NCI-H526 treated with DMSO at 0.1 percent for 48 hours (cell line): ENCODE results near the gene NFIA.

Source experiments
- DNase-seq: peaks from one replicate; lab custom pipeline; 2025; lab: John Stamatoyannopoulos, UW

Gene NFIA

DNA sequence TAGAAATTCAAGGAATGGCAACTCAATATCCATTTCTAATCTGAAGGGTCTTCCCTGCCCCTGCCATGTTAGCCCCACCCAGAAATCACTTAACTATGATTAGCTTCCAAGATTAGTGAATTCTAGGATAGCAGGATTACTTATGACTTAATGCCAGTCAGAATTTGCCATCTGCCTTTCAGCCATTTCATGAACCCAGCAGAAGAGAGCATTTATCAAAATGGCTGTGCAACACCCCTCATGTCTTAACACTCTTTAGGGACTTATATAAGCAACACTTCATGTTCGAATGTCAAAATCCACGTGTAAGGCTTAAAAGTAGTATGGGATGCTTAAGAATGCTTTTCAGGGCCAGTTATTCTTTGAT, 288.5 kb downstream of the NFIA start:
- no peak for DNase-seq

GRCh38 chr1:61372944-61373343, 290.6 kb downstream of the NFIA start:
- no peak for DNase-seq

DNA sequence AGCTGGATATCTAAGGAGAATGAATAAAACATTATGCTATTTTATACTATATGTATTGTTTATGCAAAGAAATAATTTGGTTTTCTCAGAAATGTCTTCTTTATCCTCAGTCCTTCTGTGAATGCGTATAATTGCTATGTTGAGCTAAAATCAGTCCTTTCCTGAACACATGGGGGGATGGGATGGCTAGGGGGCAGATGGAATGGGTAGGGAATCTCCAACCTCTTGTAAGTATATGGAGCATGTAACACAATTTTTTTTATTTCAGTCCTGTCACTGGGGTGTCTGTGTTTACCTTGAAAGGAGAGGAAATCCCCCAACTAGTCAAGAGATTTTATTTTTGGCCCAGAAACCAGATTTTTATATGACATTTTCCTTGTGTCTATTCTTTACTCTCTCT, 291.8 kb downstream of the NFIA start:
- DNase-seq, result no peak

- DNase-seq, result no peak
These were observed 292.9 kb downstream of the NFIA start for GRCh38 chr1:61375082-61375880.

DNA sequence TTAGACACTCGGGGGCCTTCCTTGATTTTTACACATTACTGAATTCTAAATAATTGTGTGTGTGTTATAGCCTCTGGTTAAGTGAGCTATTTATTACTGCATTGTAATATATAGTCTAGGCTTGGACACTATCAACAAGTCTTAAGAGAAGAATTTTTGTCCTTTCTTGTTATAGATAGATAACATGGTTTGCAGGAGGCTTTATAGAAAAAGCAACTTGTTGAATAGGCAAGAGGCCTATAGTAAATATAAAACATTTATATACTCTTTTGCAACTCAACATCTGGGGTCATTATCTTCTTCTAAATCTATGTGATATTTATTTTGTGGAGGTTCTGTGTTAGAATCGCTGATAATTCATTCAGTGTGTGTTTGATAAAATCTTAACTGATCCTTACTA, 293.8 kb downstream of the NFIA start:
- DNase-seq, result no peak

GRCh38 chr1:61377242-61377958, 295.0 kb downstream of the NFIA start:
- DNase-seq, result no peak

DNA sequence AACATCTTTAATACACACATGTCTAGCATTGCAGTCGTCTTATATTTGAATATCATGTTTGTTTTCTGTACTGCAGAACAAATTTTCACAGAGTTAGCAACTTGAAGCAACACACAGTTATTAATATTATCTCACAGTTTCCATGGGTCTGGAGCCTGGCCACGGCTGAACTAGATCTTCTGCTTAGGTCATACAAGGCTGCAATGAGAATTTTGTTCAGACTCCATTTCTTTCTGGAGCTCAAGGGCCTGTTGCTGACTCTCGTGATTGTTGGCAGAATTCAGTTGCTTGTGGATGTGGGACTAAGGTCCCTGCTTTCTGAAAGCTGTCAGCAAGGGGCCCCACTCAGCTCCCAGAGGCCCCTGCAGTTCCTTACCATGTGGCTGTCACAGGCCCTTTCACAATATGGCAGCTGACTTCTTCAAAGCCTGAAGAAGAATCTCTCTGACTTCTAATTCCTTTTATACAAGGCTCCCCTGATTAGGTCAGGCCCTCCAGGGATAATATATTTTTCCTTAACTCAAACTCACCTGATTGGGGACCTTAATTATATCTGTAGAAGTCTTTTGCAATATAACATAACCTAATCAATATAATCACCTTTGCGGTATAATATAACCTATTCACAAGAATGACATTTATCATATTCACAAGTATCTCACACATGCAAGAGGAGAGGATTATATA, 296.3 kb downstream of the NFIA start:
- no peak for DNase-seq

DNA sequence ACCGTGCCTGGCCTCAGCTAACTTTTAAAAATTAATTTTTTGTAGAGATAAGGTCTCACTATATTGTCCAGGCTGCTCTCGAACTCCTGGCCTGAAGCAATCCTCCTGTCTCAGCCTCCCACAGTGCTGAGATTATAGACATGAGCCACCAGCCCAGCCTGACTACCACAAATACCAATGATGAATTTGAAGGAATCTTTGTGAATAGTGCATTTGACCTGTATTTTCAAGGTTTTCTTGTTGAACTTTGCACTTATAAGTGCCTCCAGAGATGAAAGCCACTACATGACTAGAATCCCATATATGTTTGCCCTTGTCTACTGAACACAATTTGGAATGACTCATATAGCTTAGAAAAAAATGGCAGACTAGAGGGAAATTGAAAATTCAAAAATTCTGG, 297.3 kb downstream of the NFIA start:
- no peak for DNase-seq

DNA sequence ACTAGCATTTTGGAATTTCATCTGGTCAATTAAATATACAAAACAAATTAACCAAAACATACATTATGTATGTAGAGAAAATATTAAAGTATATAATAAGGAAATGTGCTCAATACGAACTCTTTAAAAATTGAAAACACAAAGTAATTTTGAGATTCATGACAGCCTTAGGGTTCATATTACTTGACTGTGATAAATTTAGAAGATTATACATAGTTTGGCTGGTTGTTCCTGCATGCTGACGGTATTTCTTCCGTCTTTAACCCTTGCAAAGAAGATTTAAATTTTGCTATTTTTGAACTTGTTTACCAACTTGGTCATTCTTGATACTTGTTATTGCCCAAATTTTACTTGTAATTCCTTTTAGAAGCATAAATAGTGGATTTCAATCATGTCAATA, 298.2 kb downstream of the NFIA start:
- no peak for DNase-seq

- no peak for DNase-seq
These were observed 304.0 kb downstream of the NFIA start for GRCh38 chr1:61386323-61386722.

DNA sequence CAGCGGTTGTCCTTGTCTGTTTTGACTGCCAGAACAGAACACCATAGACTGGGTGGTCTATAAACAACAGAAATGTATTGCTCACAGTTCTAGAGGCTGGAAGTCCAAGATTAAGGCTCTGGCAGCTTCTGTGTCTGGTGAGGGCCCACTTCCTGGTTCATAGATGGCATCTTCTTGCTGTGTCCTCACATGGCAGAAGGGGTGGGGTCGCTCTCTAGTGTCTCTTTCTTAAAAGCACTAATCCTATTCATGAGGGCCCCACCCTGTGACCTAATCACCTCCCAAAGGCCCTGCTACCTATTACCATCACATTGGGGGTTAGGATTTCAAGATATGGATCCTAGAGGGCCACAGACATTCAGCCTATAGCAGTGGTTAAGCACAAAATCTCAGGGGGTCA, 304.4 kb downstream of the NFIA start:
- no peak for DNase-seq

DNA sequence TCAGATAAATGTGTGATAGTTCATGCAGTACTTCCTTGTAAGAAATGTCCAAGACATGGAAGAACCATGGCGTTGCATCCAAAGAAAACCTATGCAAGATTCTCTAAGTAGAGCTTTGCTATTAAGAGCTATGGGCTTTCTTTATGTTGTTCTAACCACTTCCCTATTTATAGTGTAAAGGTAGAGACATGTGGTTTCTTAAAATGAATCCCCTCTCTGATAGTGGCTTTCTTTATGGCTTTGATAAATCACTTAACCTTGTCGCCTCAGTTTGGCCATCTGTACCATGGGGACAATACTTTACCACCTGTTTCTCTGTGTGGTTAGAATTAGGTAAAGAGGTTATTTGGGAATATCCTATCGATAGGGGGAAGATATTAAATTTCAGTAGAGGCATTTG, 305.5 kb downstream of the NFIA start:
- no peak for DNase-seq

GRCh38 chr1:61388566-61388965, 306.2 kb downstream of the NFIA start:
- DNase-seq, result no peak

GRCh38 chr1:61389194-61389925, 307.0 kb downstream of the NFIA start:
- DNase-seq, result no peak

GRCh38 chr1:61389926-61390845, 307.8 kb downstream of the NFIA start:
- no peak for DNase-seq

GRCh38 chr1:61391730-61392129, 309.4 kb downstream of the NFIA start:
- no peak for DNase-seq

DNA sequence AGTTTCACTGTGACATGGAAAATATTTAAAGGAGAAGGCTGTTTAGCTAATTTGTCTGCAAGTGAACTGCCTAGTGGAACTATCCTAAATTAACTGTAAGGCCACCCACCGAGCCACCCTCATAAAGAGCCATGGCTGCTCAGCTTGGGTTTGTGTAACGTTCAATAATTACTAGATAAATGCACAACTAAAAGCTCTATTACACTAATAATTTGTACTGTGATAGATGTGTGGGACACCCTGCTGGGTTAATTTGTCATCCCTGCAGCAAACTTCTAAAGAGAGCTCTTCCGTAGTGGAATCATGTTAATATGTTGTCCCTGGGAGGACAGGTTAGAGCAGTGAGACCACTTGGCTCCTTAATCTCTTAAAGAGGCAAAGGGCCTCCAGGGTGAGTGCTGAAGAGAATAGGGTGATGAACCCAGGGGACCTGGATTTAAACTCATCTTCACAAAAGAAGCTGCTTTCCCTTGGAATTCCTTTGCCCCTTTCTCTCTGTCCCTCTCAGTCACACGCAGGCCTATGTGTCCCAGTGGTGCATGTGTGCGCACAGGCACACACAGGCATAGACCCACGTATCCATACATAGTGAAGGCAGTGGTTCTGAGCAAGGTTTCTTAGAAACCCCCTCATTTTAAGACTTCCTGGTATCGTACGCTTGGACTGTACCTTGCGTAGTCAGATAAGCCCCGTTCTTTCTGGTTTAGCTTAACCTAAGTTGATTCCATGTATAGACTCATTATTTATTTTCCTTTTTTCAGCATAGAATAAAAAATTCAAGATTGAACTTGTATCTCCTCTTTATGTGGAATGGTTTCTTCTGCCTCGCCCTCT, 310.3 kb downstream of the NFIA start:
- DNase-seq, result no peak

DNA sequence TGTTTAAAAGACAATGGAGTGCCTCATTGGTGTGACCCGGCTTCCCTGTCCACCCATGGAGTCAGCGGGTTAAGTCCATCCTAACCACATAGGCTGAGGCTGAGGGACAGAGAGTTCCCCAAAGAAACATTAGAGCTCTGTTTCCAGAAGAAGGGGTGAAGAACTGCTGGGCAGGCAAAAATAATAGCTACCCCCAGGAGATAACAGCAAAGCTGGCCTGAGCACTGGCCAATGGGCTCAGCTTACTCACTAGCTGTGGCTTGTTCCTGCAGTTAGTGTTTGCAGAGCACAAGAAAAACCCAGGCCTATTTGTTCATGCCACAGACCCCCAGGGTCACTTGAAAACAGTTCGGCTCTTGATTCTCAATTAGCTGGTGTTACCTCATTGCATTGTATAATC, 311.2 kb downstream of the NFIA start:
- DNase-seq, result no peak

DNA sequence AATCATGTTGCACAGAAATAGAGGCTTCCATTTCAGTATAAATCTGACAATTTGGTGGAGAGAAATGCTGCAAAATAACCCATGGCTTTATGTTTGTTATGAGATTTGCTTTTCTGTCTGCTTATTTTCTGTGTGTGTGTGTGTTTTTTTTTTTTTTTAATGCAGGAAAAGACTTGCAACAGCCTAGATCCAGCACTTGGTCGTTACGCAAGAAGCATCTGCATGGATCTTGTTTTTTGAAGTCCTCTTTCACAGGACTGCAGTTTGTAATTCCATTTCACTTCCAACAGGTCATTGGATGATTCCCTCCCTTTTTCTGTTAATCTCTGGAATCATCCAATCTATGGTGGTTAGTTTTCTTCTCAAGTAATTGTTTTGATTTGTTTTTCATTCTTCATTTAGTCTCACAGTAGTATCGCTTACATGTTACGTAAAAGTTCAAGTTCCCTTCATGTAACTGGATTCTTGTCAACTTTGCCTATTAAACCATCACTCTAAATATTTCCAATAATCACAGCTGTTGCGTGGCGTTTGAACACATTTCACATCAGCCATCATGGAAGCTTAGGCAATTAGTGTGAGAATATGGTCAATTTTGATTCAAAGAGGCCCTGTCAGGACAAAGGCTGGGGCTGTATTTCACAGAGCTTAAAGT, 312.9 kb downstream of the NFIA start:
- DNase-seq, result no peak

DNA sequence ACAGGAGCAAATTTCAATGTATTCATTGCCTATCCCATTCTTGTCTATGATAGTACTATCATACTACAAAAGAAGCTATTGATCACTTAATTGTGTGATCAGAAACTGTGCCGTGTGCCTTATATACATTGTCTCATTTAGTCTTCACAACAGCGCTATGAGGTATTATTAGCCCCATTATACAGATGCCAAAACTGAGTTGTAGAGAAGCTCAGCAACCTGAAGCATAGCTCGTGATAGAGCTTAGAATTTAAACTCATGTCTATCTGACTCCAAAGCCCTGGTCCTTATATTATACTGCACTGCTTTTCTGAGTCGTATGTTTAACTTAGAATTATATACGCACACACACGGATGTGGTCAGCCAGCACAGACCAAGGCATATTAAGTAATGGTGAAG, 315.1 kb downstream of the NFIA start:
- DNase-seq, result no peak
